Activated T-helper 17 cell treated with anti-CD3 and anti-CD28 coated beads, Interleukin-2, amount 50 U/mL, for 72 hours (primary cell): Measurements from ENCODE around the gene RRBP1. TPM values are rescaled to one million over a fixed set of nuclear protein-coding genes. Genes with fewer than 3 reads are reported as not detected.

Source experiments
- ATAC-seq: fragments of 150-1000 bp; cut with Tn5 transposase; replicated peaks from 2 replicates; pipeline ENCODE4 v1.10.0; 2021; ENCODE audit warnings: mild to moderate bottlenecking, moderate library complexity
- H3K27ac Mint-ChIP-seq: one replicate; pipeline ENCODE4 v1.8.0; 2022; ENCODE audit warnings: mixed read lengths
- H3K27me3 Mint-ChIP-seq: one replicate; pipeline ENCODE4 v1.8.0; 2022; ENCODE audit warnings: mixed read lengths
- H3K36me3 Mint-ChIP-seq: one replicate; pipeline ENCODE4 v1.8.0; 2022; ENCODE audit warnings: low read depth, mild to moderate bottlenecking, mixed read lengths
- H3K4me1 Mint-ChIP-seq: one replicate; pipeline ENCODE4 v1.8.0; 2022; ENCODE audit warnings: mixed read lengths
- H3K4me3 Mint-ChIP-seq: one replicate; pipeline ENCODE4 v1.8.0; 2022; ENCODE audit warnings: mild to moderate bottlenecking, mixed read lengths
- H3K9me3 Mint-ChIP-seq: one replicate; pipeline ENCODE4 v1.8.0; 2022; ENCODE audit warnings: mixed read lengths
- total RNA-seq, 2 donors: library from RNA; stranded (reverse); gene quantifications; one replicate each; pipeline ENCODE4 v1.2.3, GENCODE V29; 2022

The RRBP1 gene
- total RNA-seq, 2 donors from 2014 or later: 21.6 to 32.5 TPM

DNA sequence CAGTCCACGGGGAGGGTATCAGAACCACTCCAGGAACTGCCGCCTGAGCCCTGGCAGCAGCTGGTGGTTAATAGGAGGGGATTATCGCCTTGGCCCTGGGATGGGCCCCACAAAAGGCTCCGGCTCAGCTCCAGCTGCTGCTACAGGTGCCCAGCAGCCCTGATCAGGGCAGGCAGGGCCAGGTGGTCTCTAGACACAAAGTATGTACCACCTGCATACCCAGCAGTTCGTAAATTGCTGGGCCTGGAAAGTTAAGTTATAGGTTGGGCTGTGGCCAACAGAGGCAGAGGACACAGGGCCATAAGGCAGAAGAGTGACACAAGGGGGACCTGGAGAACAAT, 35.1 kb downstream of the RRBP1 start:
- ATAC-seq: no peak
- Mint-ChIP-seq H3K27ac (peak overlapping the region; percentile 11), H3K9me3 (no peaks in the 10 kb centered on the region), H3K4me3 (no peak overlapping the region), H3K36me3 (no peaks in the 10 kb centered on the region), H3K4me1 (no peaks in the 10 kb centered on the region), H3K27me3 (no peaks in the 10 kb centered on the region)

DNA sequence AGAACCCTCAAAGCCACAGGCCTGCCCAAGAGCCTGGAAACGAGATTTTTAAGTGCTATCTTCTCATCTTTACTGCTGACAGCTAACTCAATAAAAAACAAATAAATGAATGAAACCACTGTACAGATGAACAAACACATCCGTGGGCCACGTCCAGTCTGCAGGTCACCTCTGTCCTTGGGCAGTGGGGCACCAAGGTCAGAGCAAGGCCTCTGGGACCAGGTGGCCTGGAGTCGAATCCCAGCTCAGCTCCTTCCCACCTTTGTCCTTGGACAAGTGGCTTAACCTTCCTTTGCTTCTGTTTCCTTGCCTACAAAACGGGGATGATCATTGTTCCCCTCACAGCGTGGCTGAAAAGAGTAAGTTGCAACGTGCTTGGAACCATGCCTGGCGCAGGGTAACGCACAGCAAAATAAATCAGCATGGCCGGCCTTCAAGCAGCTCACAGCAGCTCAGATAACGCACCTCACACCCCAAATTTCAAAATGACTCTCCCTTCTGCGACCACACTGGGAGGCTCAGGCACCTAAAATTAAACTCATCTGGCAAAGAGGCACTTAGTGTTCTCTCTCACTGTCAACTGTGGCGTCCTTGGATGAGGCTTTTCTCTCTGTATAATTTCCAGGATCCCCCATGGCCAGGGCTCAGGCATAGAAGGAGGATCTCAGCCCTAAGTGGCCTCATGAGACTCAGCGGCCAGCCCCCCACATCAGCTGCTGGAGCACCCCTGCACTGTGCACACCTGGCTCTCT, 35.7 kb downstream of the RRBP1 start:
- no peak overlapping the region for H3K4me3 Mint-ChIP-seq
- peak overlapping the region; percentile 11 for H3K27ac Mint-ChIP-seq
- no peaks in the 10 kb centered on the region for H3K27me3 Mint-ChIP-seq
- H3K36me3 Mint-ChIP-seq: no peaks in the 10 kb centered on the region
- no peak for ATAC-seq
- H3K4me1 Mint-ChIP-seq: no peaks in the 10 kb centered on the region
- no peaks in the 10 kb centered on the region for H3K9me3 Mint-ChIP-seq

DNA sequence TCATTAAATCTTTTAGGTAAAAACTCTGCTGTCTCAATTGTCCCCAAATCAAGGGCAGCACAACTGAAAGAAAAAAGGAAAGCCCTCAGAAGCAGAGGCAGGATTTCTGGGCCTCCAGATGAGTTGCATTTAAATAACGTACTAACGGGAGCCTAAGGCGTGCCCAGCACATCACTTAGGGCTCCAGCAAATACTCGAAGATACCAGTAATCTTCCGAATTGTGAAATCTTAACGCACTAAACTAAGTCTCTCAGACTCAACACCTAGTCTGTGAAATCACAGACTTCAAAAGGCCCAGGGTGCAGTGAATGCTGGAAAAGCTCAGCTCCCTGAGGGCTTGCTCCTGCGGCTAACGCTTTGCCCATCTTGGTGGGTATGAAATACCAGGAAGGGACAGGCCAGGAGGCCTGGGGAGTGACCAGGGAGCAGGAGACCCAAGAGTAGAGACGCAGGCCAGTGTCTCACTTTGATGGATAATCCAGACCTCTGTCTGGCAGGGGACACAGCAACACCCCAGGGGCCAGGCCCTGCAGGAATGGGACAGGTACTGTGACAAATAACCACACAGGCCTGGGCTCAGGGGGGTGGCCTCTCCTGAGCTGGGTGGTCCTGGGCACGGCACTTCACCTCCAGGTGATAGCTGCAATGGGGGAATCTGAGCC, 36.4 kb downstream of the RRBP1 start:
- H3K4me3 Mint-ChIP-seq: no peak overlapping the region
- no peaks in the 10 kb centered on the region for H3K9me3 Mint-ChIP-seq
- H3K36me3 Mint-ChIP-seq: no peaks in the 10 kb centered on the region
- no peaks in the 10 kb centered on the region for H3K4me1 Mint-ChIP-seq
- no peaks in the 10 kb centered on the region for H3K27me3 Mint-ChIP-seq
- H3K27ac Mint-ChIP-seq: no peak overlapping the region
- ATAC-seq: no peak

GRCh38 chr20:17645010-17645409, 37.0 kb downstream of the RRBP1 start:
- Mint-ChIP-seq H3K4me1 (no peaks in the 10 kb centered on the region), H3K36me3 (no peaks in the 10 kb centered on the region), H3K27me3 (no peaks in the 10 kb centered on the region), H3K4me3 (no peak overlapping the region), H3K27ac (peak overlapping the region; percentile 33), H3K9me3 (no peaks in the 10 kb centered on the region)
- no peak for ATAC-seq

GRCh38 chr20:17644451-17644850, 37.6 kb downstream of the RRBP1 start:
- Mint-ChIP-seq H3K27ac (no peak overlapping the region), H3K4me3 (no peak overlapping the region), H3K36me3 (no peaks in the 10 kb centered on the region), H3K4me1 (no peaks in the 10 kb centered on the region), H3K27me3 (no peaks in the 10 kb centered on the region), H3K9me3 (no peaks in the 10 kb centered on the region)
- ATAC-seq: no peak

DNA sequence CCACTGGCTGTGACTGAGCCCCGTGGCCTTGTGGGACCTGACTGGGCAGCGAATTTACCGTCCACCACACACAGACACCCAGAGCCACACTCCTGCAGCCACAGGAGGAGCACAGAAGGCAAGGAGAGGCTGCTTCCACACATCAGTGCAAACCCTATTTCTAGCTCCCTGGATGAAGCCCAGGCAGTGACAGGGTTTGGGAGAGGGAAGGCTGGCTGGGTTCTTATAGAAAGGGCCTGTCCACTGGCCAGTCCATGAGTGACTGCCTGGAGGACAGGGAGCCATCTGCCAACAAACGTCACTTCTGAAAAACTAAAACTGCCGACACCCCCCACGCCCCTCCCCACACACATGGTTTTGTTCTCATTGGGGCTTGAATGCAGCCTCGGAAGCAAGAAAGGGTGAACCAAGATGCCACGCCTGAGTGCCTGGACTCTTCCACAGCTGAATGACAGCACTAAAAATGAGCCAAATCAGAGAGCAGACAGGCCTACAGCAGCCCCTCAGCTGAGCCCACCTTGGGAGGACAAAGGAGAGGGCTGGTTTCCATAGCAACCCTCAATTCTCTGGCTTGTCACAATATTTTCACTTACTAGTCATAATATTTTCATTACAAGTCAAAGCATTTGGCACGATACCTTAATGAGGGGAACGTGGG, 38.4 kb downstream of the RRBP1 start:
- Mint-ChIP-seq H3K27ac (no peak overlapping the region), H3K36me3 (no peaks in the 10 kb centered on the region), H3K9me3 (no peaks in the 10 kb centered on the region), H3K4me3 (no peak overlapping the region), H3K27me3 (no peaks in the 10 kb centered on the region), H3K4me1 (no peaks in the 10 kb centered on the region)
- ATAC-seq: no peak

DNA sequence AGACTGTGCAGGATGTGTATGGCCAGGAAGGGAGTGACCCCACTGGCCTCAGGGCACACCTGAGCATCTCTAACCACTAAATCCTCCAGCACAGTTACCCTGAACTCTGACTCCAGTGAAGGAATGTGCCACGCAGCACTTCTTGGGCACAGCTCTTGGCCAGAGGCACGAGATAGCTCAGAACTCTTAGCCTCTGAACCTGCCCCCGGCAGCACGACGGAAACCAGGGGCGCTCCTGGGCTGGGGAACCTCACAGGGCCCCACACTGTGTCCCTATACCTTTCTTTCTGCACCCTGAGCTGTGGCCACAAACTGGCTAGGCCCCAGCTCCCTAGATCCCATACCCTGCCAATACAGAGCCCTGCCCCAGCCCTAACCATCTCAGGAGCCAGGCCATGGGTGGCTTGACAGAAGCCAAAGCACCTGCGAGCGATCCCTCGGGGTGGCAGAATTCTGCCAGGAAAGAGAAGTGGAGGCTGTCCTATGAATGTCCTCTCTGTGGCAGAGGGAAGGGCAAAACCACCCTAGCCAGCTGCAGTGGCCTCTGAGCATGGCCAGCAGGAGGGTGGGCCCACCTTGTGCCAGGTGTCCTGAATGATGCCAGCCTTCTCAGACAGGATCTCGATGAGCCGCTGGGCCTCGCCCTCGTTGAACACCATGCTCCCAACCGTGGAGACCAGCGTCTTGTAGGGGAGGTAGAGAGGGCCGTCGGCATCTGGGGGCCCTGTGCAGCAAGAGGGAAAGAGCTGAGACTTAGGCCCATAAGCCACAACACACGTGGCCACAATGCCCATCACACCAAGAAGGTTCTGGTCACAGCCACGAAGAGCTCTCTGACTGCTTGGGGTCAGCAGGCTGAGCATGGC, 39.4 kb downstream of the RRBP1 start:
- no peaks in the 10 kb centered on the region for H3K4me1 Mint-ChIP-seq
- no peak for ATAC-seq
- H3K27ac Mint-ChIP-seq: no peak overlapping the region
- H3K36me3 Mint-ChIP-seq: no peaks in the 10 kb centered on the region
- H3K27me3 Mint-ChIP-seq: no peaks in the 10 kb centered on the region
- no peak overlapping the region for H3K4me3 Mint-ChIP-seq
- H3K9me3 Mint-ChIP-seq: no peaks in the 10 kb centered on the region

- ATAC-seq: no peak
- H3K27me3 Mint-ChIP-seq: no peaks in the 10 kb centered on the region
- no peak overlapping the region for H3K27ac Mint-ChIP-seq
- no peaks in the 10 kb centered on the region for H3K4me1 Mint-ChIP-seq
- no peaks in the 10 kb centered on the region for H3K9me3 Mint-ChIP-seq
- H3K4me3 Mint-ChIP-seq: no peak overlapping the region
- no peaks in the 10 kb centered on the region for H3K36me3 Mint-ChIP-seq
These were observed 40.0 kb downstream of the RRBP1 start for GRCh38 chr20:17641993-17642392.

DNA sequence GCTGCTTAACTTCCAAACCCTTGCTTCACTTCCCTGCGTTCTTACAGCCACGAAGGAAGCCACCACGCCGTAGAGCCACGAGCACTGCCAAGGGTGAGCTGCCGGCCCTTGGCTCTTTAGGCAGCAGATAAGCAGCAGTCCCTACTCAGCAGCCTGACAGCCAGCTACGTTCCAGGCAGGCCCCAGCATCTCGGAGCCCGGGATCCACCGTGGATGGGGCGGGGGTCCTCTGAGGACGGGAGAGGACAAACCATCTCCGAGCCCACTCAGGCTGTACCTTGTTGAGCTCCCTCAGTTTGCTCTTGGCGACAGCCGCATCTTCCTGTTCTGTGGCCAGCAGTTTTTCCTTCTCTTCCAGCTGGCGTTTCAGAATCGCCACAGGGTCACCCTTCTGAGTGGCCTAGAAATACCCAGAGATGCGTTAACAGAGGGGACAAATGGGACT, 40.5 kb downstream of the RRBP1 start:
- no peaks in the 10 kb centered on the region for H3K9me3 Mint-ChIP-seq

DNA sequence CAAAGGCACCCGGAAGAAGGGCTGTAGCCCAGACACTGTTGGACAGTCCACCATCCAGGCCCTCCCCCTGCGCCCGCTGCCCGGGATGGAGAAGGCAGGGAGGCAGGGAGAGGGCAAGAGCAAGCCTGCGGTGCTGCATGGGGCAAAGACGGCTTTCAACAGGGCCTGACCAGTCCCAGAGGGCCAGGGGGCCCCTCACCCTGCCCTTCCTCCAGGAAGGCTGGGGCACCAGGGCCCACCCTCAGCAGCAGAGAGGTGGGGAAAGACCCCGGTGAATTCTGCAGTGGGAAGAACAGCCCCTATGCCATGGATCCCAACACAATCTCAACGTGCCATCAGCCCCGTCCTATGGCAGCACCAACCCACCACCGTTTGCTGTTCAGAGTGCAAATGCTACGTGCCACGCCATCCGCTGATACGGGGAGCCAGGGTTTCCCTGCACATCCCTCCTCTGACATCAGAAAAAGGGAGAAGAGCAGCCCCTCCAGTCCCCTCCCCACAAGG, 41.1 kb downstream of the RRBP1 start:
- Mint-ChIP-seq H3K4me3 (no peak overlapping the region), H3K4me1 (no peaks in the 10 kb centered on the region), H3K27me3 (no peaks in the 10 kb centered on the region), H3K36me3 (peaks cover 6% of the 10 kb centered on the region), H3K9me3 (no peaks in the 10 kb centered on the region), H3K27ac (no peak overlapping the region)
- no peak for ATAC-seq

More for the DNA sequence above, 40.5 kb downstream of the RRBP1 start:
- H3K27me3 Mint-ChIP-seq: no peaks in the 10 kb centered on the region
- peaks cover under 1% of the 10 kb centered on the region for H3K36me3 Mint-ChIP-seq
- ATAC-seq: no peak
- no peak overlapping the region for H3K4me3 Mint-ChIP-seq
- H3K27ac Mint-ChIP-seq: no peak overlapping the region
- H3K4me1 Mint-ChIP-seq: no peaks in the 10 kb centered on the region

DNA sequence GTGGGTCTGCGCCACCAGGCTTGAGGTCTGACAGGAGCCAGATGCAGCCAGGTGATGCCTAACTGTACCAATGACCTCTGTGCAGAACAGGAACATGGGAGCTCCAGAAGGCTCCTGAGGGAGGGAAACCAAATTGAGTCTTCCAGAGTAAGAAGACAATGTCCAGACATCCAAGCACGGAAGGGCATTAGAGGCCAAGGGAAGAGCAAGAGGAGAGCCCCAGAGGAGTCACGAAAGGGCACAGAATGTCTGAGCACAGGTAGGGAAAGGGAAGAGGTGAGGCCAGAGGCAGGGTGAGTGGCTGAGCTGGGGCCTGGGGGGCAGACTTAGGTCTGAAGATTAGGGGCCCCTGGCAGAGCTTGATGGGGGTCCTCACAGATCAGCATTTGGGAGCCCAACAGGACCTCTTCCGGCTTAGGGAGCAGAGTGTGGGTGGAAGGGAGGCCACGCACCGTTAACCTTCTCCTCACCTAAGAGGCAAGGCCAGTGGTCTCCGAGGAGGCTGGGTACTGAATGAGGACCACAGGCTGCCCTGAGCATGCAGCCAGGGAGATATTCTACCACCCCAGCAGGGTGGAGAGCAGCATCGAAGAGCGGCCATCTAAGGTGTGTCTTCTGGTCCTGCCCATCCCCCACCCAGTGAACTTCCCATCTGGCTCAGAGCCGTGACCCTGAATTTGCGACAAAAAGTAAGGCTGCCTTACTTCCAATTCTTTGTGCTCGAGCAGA, 41.7 kb downstream of the RRBP1 start:
- H3K4me1 Mint-ChIP-seq: no peaks in the 10 kb centered on the region
- H3K9me3 Mint-ChIP-seq: no peaks in the 10 kb centered on the region
- H3K36me3 Mint-ChIP-seq: peaks cover 6% of the 10 kb centered on the region

GRCh38 chr20:17638835-17639407, 43.1 kb downstream of the RRBP1 start:
- Mint-ChIP-seq H3K4me1 (no peaks in the 10 kb centered on the region), H3K4me3 (no peak overlapping the region), H3K9me3 (no peaks in the 10 kb centered on the region), H3K36me3 (peaks cover 6% of the 10 kb centered on the region), H3K27me3 (no peaks in the 10 kb centered on the region), H3K27ac (no peak overlapping the region)
- ATAC-seq: no peak

More for the DNA sequence above, 41.7 kb downstream of the RRBP1 start:
- no peak for ATAC-seq
- no peaks in the 10 kb centered on the region for H3K27me3 Mint-ChIP-seq
- H3K27ac Mint-ChIP-seq: peak overlapping the region; percentile 32
- H3K4me3 Mint-ChIP-seq: no peak overlapping the region

DNA sequence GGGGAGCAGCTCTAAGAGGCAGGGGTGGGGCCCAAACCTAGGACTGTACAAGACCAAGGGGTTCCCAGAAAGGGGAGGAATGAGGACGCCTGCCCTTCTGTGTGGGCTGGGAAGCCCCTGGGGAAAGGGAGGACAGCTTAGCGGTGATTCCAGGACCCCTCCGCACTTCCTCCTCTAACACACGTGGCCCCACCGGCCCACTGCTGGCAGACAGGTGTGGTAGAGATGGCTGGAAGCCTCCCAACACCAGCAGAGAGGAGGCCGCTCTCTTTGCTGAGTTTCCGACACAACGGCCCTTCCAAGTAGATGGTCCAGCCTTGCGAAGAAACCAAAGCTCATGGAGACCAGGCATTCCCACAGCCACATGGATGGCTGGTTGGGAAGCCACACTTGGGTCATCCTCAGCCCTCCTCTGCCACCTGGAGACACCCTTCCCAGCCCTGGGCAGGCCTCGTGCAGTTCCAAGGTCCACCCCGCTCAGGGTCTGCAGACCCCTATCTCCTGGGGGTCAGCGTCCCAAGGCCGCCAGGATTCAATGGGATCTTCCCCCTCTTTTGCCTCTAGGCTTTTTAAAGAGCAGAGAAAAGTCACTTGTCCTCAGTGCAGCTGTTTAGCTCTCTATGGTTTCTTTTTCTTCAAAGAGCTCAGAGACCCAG, 43.9 kb downstream of the RRBP1 start:
- Mint-ChIP-seq H3K9me3 (no peaks in the 10 kb centered on the region), H3K27ac (no peak overlapping the region), H3K4me3 (no peak overlapping the region), H3K27me3 (no peaks in the 10 kb centered on the region), H3K4me1 (no peaks in the 10 kb centered on the region), H3K36me3 (peaks cover 6% of the 10 kb centered on the region)
- no peak for ATAC-seq
